ENCODE measurements around the gene TACC2.

DNA sequence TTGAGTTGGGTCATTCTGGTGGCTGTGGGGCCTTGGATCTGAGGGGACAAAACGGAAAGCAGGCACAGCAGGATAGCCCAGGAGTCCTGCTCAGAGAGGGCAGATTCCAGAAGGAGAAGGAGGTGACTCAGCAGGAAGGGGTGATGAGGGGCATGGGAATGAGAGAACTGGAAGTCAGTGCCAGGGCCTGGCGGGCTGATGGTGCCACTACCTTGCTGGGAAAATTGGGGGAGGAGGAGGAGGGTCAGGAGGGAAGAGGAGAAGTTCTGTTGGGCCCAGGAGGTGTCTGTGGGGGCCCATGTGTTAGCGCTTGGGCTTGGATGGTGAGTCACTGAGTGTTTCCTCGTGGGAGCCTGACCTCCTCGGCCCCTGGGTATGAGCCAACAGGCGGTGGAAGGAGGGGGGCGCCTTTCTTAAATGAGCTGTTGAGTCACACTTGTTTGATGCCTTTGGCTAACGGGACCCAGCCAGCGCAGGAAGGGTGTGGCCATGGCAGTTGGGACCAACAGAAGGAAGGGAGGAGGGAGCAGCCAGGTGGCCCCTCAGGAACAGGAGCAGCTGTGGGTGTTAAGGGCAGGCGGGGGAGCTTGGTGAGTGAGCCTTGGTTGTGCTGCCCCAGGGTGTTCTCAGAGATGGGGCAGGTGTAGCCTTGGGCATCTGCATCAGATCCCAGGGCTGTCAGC lies 152.1 kb downstream of the TACC2 start:
- no peak for TF ChIP-seq CTCF (conservative IDR thresholded peaks at IDR 0.05; ENCODE audit: low read length)
- no peak for TF ChIP-seq EZH2phosphoT487 (IDR thresholded peaks at IDR 0.05; ENCODE audit: borderline replicate concordance, low read depth, low read length)

Data from OCI-LY7 (cell line).